Right ventricle myocardium superior (tissue), 1 donor: ENCODE data around the gene IKZF3. TPM values are rescaled to one million over a fixed set of nuclear protein-coding genes. Genes with fewer than 3 reads are reported as not detected.
"Not testable (repeated sequence)": the region's sequence is repeated elsewhere in the genome, so short reads cannot be mapped to it uniquely, and the experiment has no call there.

Experiments
- ATAC-seq: fragments of 200-7000 bp; cut with Tn5 transposase; one replicate; pipeline ENCODE4 v1.9.1; 2020; ENCODE audit warnings: mild to moderate bottlenecking; ENCODE audit not compliant: poor library complexity
- DNase-seq: peaks from one replicate; pipeline ENCODE4 v3.0.0-alpha.2; 2020
- intact Hi-C: fragments of 100-400 bp; cut with DNase I; formaldehyde crosslinking; loops from one replicate; pipeline ENCODE4 v1.11.2; 2022
- total RNA-seq: library from RNA; stranded (reverse); fragmentation: NEBNext Ultra II Directional; extraction: Animal tissue kit (Norgen Biotek cat#: 25700); gene quantifications from one replicate; pipeline ENCODE4 v1.2.1, GENCODE V29; 2021
- donor health status: DM: no; HTN: yes; CAD: no; lungs with severe emphysema.

IKZF3 gene
- total RNA-seq, 1 donor from 2014 or later = 0.22 TPM

- DNase-seq = no peak
- intact Hi-C loops = no loop called here
- no peak for ATAC-seq
Observed at GRCh38 chr17:39866013-39866730, 2.1 kb upstream of the IKZF3 start.

DNA sequence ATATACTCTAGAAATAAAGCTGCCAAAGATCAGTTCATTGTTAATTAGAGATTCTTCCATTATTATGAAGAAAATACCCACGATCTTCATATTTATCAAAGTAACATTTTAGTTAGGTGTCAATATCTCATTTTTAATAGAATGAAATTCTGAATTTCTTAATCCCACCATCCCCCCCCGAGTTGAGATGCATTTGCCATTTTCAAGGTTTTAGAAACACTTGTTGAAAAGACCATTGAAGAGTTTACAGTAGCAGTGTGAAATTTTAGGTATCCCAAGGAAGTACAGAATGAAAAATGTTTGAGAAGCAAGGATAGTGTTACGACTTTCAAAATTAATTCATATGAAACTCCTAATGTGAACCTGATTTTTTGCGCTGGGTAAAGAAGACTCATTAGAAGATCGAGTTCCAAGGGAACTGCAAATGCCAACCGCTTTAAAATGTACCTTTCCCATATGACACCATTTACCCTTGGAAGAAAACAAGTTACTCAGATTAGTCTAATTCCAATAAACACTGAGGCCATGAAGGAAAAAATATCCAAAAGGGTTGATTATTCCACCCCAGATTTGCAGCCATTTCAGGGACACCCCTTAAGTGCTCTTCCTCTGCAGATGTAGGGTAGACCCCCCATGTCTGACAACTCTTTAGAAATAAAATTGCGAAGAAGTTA, 731 bp downstream of the IKZF3 start:
- DNase-seq = no peak
- ATAC-seq = no peak
- intact Hi-C loops = no loop called here

GRCh38 chr17:39861235-39861634, 2.9 kb downstream of the IKZF3 start:
- ATAC-seq = no peak
- intact Hi-C loops = no loop called here
- no peak for DNase-seq

GRCh38 chr17:39855911-39856649, 8.0 kb downstream of the IKZF3 start:
- intact Hi-C loops, ATAC-seq, DNase-seq: not testable (repeated sequence)

GRCh38 chr17:39854909-39855308, 9.2 kb downstream of the IKZF3 start:
- ATAC-seq (no peak), DNase-seq (no peak)
- intact Hi-C loops = no loop called here

DNA sequence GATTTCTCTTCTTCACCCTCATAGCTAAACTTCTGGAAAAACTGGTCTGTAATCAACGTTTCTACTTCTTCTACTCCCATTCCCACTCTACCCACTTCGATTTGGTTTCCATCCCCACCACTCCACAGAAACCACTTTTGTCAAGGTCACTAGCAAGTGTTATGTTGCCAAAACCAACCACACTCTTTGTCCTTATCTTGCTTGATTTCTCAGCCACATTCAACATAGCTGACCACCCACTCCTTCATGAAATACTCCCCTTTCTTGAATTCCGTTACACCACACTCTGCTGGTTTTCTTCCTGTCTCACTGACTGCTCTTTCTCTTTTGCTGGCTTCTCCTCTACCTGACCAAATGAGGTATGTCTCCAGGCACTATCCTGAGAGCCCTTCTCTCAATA, 11.9 kb downstream of the IKZF3 start:
- intact Hi-C loops = no loop called here
- no peak for DNase-seq
- ATAC-seq = no peak

DNA sequence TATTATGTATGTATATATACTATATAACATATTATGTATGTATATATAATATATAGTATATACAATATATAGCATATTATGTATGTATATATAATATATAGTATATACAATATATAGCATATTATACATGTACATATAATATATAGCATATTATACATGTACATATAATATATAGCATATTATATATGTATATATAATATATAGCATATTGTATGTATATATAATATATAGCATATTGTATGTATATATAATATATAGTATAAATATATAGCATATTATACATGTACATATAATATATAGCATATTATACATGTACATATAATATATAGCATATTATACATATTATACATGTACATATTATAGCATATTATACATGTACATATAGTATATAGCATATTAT, 13.9 kb downstream of the IKZF3 start:
- ATAC-seq, DNase-seq, intact Hi-C loops: not testable (repeated sequence)

- no peak for ATAC-seq
- intact Hi-C loops = no loop called here
- no peak for DNase-seq
Observed at GRCh38 chr17:39848600-39848999, 15.5 kb downstream of the IKZF3 start.

DNA sequence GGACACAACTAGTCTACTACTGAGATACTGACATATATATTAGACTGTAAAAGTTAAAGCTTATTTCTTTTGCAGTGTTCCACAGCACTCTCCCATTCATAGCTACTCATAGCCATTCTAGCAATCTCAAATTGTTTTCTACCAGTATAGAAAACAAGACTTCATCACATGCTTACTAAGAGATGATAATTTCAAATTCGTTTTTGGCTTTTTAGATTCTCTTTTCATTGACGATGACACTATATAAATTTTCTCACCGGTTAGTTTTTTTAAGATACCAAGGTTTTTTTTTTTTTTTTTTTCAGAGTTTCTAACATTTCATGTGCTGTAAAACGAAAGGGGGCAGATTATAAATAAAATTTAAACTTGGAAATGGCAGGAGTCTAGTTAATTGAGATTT, 17.9 kb downstream of the IKZF3 start:
- ATAC-seq (no peak), DNase-seq (no peak)
- intact Hi-C loops = no loop called here

GRCh38 chr17:39845052-39845846, 18.9 kb downstream of the IKZF3 start:
- no peak for ATAC-seq
- no peak for DNase-seq
- intact Hi-C loops = no loop called here

GRCh38 chr17:39841134-39841683, 22.9 kb downstream of the IKZF3 start:
- intact Hi-C loops = no loop called here
- ATAC-seq = no peak
- DNase-seq = no peak

DNA sequence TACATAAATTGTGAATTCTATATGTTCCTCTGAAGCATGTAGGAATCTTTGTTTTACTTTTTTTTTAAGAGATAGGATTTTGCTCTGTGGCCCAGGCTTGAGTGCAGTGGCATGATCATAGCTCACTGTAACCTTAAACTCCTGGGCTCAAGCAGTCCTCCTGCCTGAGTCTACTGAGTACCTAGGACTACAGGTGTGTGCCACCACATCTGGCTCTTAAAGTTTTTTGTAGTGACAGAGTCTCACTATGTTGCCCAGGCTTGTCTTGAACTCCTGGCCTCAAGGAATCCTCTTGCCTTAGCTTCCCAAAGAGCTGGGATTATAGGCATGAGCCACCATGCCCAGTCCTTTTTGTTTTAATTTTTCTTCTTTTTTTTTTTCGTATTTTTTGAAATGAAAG, 25.3 kb downstream of the IKZF3 start:
- intact Hi-C loops = no loop called here
- no peak for ATAC-seq
- DNase-seq = no peak

- no peak for ATAC-seq
Observed at GRCh38 chr17:39838057-39838456, 26.1 kb downstream of the IKZF3 start.

DNA sequence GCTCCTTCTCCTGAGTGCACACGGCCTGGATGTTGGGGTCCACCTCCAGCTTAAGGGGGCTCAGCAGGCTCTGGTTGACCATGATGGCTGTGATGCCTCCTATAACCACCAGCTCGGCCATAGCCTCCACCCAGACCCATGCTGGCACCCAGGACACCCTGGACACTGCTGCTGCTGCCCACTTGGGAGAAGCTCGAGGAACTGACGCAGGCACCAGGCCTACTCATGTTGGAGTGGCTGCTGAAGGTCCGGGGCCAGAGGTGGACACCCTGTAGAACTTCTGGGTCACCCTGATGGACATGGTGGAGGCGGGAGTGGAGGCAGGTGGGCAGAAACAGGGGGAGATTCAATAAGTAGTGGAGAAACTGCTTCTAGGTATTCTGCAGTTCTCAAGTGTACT, 28.0 kb downstream of the IKZF3 start:
- ATAC-seq (no peak), DNase-seq (no peak)
- intact Hi-C loops = no loop called here

More at GRCh38 chr17:39838057-39838456, 26.1 kb downstream of the IKZF3 start:
- no peak for DNase-seq
- intact Hi-C loops = no loop called here

DNA sequence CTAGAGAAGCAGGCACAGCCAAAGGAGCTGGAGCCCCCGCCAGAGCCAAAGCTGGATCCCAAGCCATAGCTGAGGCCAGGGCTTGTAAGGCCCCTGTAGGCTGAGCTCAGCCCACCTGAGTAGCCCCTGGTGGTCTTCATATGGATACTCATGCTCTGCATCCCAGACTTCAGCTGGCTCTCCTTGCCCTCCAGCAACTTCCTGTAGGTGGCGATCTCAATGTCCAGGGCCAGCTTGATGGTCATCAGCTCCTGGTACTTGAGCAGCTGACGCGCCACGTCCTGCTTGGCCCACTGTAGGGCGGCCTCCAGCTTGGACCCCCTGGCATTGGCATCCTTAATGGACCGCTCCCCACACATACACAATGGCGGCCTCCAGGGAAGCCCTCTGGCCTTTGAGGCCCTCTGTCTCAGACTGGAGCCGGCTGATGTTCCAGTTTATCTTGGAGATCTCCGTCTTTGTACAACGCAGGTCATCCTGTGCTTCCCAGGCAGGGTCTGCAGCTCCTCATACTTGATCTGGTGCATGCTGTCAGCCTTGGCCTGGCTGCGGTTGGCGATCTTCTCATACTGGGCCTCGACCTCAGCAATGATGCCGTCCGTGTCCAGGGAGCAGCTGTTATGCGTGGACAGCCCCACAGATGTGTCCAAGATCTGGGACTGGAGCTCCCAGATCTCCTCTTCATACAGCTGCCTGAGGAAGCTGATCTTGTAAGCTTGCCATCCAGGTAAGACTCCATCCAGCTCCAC, 28.9 kb downstream of the IKZF3 start:
- no peak for ATAC-seq
- intact Hi-C loops = no loop called here
- no peak for DNase-seq

DNA sequence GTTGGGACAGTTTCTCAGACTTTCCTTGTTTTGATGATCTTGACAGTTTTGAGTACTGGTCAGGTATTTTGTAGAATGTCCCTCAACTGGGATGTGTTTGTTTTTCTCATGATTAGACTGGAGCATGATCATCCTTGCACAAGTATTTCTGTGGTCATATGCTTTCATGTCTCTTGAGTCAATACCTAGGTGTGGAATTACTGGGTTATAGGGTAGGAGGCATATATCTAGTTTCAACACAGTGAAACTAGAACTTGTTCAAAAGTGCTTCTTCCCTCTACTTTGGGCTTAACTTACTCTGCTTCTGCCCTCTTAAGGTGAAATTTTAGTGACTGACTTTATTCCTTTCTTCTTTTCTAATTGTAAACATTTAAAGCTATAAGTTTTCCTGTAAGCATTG, 30.1 kb downstream of the IKZF3 start:
- ATAC-seq (no peak), DNase-seq (no peak)
- intact Hi-C loops = no loop called here

- intact Hi-C loops = no loop called here
- DNase-seq (no peak), ATAC-seq (no peak)
Observed at GRCh38 chr17:39831588-39831987, 32.5 kb downstream of the IKZF3 start.

- no peak for ATAC-seq
- intact Hi-C loops = no loop called here
- no peak for DNase-seq
Observed at GRCh38 chr17:39828443-39828842, 35.7 kb downstream of the IKZF3 start.
